Kidney epithelial cell (primary cell): ENCODE measurements around the gene R3HCC1L. TPM values are rescaled to one million over a fixed set of nuclear protein-coding genes. Genes with fewer than 3 reads are reported as not detected.
"Not testable (repeated sequence)": the region's sequence is repeated elsewhere in the genome, so short reads cannot be mapped to it uniquely, and the experiment has no call there.

Experiments
- DNase-seq: peaks from one replicate; pipeline ENCODE4 v3.0.0-alpha.2; 2010; ENCODE audit warnings: low read depth
- H3K27me3 ChIP-seq: 2 replicates; pipeline ENCODE4 v1.6.0; 2011; ENCODE audit warnings: low read length; ENCODE audit not compliant: control insufficient read depth, insufficient read depth
- H3K36me3 ChIP-seq: 2 replicates; pipeline ENCODE4 v1.5.1; 2011; ENCODE audit warnings: low read length; ENCODE audit not compliant: control insufficient read depth, insufficient read depth
- H3K4me3 ChIP-seq: 2 replicates; pipeline ENCODE4 v1.5.1; 2011; ENCODE audit warnings: low read depth, mild to moderate bottlenecking, control low read depth, low read length
- total RNA-seq: library from RNA; depleted of rRNA; stranded (reverse); fragments of >200 nt; gene quantifications from 2 replicates; pipeline ENCODE4 v1.2.3, GENCODE V29; 2015
- TF ChIP-seq, protein P1 (sequence below): IDR thresholded peaks from 2 replicates; pipeline ENCODE4 v1.5.1; 2011; ENCODE audit warnings: mild to moderate bottlenecking, moderate library complexity, low read length, control low read depth, inconsistent platforms; ENCODE audit not compliant: insufficient read depth, poor library complexity, severe bottlenecking

Gene R3HCC1L
- total RNA-seq, 1 donor from 2014 or later = 10.7 TPM

DNA sequence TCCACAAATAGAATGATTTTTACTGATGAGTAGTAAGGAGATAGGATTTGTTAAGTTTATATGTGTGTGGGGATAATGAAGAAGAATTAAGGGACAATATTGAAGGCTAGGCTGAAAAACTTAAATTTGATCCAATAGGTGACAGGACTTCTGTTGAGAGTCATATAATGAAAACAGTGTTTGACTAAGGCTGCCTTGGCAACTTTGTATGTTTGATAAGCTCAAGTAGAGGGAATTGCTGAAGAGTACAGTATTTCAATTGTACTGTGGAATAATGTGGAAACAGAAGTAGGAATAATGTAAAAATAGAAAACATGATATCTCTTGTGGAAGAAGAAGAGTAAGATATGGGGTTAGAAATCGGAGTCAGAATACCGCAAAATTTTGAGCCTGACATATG is 10.5 kb downstream of the R3HCC1L start:
- DNase-seq = no peak
- H3K36me3 ChIP-seq = no peaks in the 10 kb centered on the region
- H3K27me3 ChIP-seq = no peaks in the 10 kb centered on the region
- TF ChIP-seq, protein P1, sequence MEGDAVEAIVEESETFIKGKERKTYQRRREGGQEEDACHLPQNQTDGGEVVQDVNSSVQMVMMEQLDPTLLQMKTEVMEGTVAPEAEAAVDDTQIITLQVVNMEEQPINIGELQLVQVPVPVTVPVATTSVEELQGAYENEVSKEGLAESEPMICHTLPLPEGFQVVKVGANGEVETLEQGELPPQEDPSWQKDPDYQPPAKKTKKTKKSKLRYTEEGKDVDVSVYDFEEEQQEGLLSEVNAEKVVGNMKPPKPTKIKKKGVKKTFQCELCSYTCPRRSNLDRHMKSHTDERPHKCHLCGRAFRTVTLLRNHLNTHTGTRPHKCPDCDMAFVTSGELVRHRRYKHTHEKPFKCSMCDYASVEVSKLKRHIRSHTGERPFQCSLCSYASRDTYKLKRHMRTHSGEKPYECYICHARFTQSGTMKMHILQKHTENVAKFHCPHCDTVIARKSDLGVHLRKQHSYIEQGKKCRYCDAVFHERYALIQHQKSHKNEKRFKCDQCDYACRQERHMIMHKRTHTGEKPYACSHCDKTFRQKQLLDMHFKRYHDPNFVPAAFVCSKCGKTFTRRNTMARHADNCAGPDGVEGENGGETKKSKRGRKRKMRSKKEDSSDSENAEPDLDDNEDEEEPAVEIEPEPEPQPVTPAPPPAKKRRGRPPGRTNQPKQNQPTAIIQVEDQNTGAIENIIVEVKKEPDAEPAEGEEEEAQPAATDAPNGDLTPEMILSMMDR = no peak
- no peak overlapping the region for H3K4me3 ChIP-seq

DNA sequence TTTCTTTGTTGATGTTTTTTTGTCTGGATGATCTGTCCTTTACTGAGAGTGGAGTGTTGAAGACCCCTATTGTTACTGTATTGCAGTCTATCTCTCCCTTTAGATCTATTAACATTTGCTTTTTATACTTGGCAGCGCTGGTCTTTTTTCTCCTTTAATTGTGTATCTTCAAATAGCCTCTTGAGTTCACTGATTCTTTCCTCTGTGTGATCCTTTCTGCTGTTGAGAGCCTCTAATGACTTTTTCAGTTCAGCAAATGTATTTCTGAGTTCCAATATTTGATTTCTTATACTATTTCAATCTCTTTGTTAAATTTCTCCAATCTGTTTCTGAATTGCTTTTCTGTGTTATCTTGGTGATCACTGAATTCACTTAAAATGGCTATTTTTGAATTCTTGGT is 15.4 kb downstream of the R3HCC1L start:
- H3K27me3 ChIP-seq = no peaks in the 10 kb centered on the region
- no peak overlapping the region for H3K4me3 ChIP-seq
- no peak for DNase-seq
- H3K36me3 ChIP-seq = no peaks in the 10 kb centered on the region
- TF ChIP-seq, protein P1 = no peak

GRCh38 chr10:98150544-98150943 is 16.1 kb downstream of the R3HCC1L start:
- no peak overlapping the region for H3K4me3 ChIP-seq
- no peaks in the 10 kb centered on the region for H3K27me3 ChIP-seq
- no peak for DNase-seq
- TF ChIP-seq, protein P1 = no peak
- no peaks in the 10 kb centered on the region for H3K36me3 ChIP-seq

GRCh38 chr10:98152778-98153177 is 18.3 kb downstream of the R3HCC1L start:
- H3K4me3 ChIP-seq, DNase-seq, H3K36me3 ChIP-seq, H3K27me3 ChIP-seq: not testable (repeated sequence)

DNA sequence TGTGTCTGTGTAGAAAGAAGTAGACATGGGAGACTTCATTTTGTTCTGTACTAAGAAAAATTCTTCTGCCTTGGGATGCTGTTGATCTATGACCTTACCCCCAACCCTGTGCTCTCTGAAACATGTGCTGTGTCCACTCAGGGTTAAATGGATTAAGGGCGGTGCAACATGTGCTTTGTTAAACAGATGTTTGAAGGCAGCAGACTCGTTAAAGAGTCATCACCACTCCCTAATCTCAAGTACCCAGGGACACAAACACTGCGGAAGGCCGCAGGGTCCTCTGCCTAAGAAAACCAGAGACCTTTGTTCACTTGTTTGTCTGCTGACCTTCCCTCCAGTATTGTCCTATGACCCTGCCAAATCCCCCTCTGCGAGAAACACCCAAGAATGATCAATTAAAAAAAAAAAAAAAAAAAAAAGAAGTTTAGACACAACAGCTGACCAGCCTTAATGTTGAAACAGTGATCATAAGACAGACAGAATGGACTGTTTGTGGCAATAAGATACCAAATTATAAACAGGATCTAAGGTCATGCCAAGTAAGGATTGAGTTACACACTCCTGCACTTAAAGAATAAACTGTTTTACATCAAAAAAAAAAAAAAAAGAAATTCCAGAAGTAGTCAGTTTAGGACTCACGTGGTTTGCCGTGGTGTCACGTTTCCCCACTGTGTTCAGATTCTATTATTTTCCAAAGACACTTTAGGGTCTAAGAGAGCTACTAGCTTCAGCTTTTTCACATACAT is 18.9 kb downstream of the R3HCC1L start:
- not testable (repeated sequence) for H3K36me3 ChIP-seq, DNase-seq, H3K27me3 ChIP-seq, H3K4me3 ChIP-seq

- Histone ChIP-seq H3K27me3 (no peaks in the 10 kb centered on the region), H3K4me3 (no peak overlapping the region), H3K36me3 (no peaks in the 10 kb centered on the region)
- TF ChIP-seq, protein P1 = no peak
- DNase-seq = no peak
Measured at GRCh38 chr10:98154076-98154475, 19.6 kb downstream of the R3HCC1L start.

DNA sequence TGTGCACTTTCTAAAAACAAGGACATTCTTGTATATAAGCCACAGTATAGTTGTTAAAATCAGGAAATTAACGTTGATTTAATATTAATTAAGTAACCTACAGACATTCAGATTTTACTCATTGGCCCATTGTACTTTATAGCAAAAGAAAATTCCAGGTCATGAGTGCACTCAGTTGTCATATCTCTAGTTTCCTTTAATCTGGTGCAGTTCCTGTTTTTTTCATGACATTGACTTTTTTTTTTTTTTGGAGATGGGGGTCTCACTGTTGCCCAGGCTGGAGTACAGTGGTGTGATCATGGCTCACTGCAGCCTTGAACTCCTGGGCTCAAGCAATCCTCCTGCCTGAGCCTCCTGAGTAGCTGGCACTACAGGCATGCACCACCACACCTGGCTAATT is 24.1 kb downstream of the R3HCC1L start:
- Histone ChIP-seq H3K36me3 (no peaks in the 10 kb centered on the region), H3K4me3 (no peak overlapping the region), H3K27me3 (no peaks in the 10 kb centered on the region)
- TF ChIP-seq, protein P1 = no peak
- no peak for DNase-seq
